Measurements from ENCODE around the gene SSB.

DNA sequence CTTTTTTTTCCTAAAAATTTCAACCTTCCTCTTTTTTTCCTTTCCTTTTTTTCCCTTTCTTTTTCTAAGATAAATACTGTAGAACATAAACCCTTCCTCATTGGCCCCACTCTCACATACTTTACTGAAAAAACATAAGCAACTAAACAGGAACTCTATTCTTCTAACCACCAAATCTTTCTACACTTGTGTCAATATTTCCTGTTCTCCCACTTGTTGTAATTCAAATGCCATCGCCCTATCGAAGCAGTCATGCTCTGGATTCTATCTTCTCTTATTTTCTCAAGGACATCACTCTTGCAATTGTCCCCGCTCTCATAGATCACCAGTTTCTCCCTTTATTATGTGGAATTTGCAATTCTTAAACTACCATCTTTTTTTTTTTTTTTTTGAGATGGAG is 20.2 kb upstream of the SSB start:
- TF ChIP-seq, protein P1, sequence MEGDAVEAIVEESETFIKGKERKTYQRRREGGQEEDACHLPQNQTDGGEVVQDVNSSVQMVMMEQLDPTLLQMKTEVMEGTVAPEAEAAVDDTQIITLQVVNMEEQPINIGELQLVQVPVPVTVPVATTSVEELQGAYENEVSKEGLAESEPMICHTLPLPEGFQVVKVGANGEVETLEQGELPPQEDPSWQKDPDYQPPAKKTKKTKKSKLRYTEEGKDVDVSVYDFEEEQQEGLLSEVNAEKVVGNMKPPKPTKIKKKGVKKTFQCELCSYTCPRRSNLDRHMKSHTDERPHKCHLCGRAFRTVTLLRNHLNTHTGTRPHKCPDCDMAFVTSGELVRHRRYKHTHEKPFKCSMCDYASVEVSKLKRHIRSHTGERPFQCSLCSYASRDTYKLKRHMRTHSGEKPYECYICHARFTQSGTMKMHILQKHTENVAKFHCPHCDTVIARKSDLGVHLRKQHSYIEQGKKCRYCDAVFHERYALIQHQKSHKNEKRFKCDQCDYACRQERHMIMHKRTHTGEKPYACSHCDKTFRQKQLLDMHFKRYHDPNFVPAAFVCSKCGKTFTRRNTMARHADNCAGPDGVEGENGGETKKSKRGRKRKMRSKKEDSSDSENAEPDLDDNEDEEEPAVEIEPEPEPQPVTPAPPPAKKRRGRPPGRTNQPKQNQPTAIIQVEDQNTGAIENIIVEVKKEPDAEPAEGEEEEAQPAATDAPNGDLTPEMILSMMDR (IDR thresholded peaks at IDR 0.05; ENCODE audit: low read depth, low read length): no peak
- no peak for TF ChIP-seq EZH2phosphoT487 (IDR thresholded peaks at IDR 0.05; ENCODE audit: low read depth)

Data from OCI-LY3 (cell line).